ENCODE measurements around the gene TUB.

GRCh38 chr11:8060801-8061554 lies 20.0 kb upstream of the TUB start:
- no peak for TF ChIP-seq CTCF (IDR thresholded peaks at IDR 0.05; ENCODE audit: insufficient read depth, low read length, poor library complexity, severe bottlenecking)
- TF ChIP-seq EZH2phosphoT487 (conservative IDR thresholded peaks at IDR 0.05; ENCODE audit: low read length), result no peak

Measured in SU-DHL-6 (cell line).